Mesothelial cell of epicardium (in vitro differentiated cells): ENCODE data around the gene PABPC1L. TPM values are rescaled to one million over a fixed set of nuclear protein-coding genes. Genes with fewer than 3 reads are reported as not detected.
A peak's percentile ranks its signal among the peaks of the same experiment; 100 is the strongest.

Experiments
- DNase-seq, 2 experiments: peaks; one replicate each; pipeline ENCODE4 v3.0.0; 2021; ENCODE audit warnings: low spot score in 2 of 2; ENCODE audit not compliant: unreplicated experiment in 2 of 2
- H3K27ac Mint-ChIP-seq: 2 replicates; pipeline ENCODE4 v1.8.0; 2021; ENCODE audit warnings: mixed read lengths
- H3K27me3 Mint-ChIP-seq: 2 replicates; pipeline ENCODE4 v1.8.0; 2021; ENCODE audit warnings: low read depth, mixed read lengths
- H3K36me3 Mint-ChIP-seq: 2 replicates; pipeline ENCODE4 v1.8.0; 2021; ENCODE audit warnings: mixed read lengths
- H3K4me1 Mint-ChIP-seq: 2 replicates; pipeline ENCODE4 v1.8.0; 2021; ENCODE audit warnings: mixed read lengths
- H3K4me3 Mint-ChIP-seq: 2 replicates; pipeline ENCODE4 v1.8.0; 2021; ENCODE audit warnings: mild to moderate bottlenecking, moderate library complexity, mixed read lengths
- H3K9me3 Mint-ChIP-seq: 2 replicates; pipeline ENCODE4 v1.8.0; 2021; ENCODE audit warnings: mixed read lengths
- total RNA-seq: library from RNA; stranded (reverse); gene quantifications from 3 replicates; pipeline ENCODE4 v1.2.1, GENCODE V29; 2021
- TF ChIP-seq, protein P1 (sequence below): fragments of 200-600 bp; sonication (generic); IDR thresholded peaks from one replicate; pipeline ENCODE4 v1.5.0; 2021; ENCODE audit warnings: antibody characterized with exemption; ENCODE audit not compliant: unreplicated experiment

Gene PABPC1L
- total RNA-seq, 1 donor from 2014 or later, result 135 TPM

GRCh38 chr20:44886828-44887227 is 23.0 kb upstream of the PABPC1L start:
- no peaks in the 10 kb centered on the region for H3K9me3 Mint-ChIP-seq
- peak overlapping the region; percentile 90 for H3K27ac Mint-ChIP-seq
- H3K27me3 Mint-ChIP-seq, result no peaks in the 10 kb centered on the region
- H3K4me1 Mint-ChIP-seq, result peaks cover 44% of the 10 kb centered on the region
- H3K4me3 Mint-ChIP-seq, result peak overlapping the region; percentile 91
- H3K36me3 Mint-ChIP-seq, result no peaks in the 10 kb centered on the region
- no peak for DNase-seq
- TF ChIP-seq, protein P1, sequence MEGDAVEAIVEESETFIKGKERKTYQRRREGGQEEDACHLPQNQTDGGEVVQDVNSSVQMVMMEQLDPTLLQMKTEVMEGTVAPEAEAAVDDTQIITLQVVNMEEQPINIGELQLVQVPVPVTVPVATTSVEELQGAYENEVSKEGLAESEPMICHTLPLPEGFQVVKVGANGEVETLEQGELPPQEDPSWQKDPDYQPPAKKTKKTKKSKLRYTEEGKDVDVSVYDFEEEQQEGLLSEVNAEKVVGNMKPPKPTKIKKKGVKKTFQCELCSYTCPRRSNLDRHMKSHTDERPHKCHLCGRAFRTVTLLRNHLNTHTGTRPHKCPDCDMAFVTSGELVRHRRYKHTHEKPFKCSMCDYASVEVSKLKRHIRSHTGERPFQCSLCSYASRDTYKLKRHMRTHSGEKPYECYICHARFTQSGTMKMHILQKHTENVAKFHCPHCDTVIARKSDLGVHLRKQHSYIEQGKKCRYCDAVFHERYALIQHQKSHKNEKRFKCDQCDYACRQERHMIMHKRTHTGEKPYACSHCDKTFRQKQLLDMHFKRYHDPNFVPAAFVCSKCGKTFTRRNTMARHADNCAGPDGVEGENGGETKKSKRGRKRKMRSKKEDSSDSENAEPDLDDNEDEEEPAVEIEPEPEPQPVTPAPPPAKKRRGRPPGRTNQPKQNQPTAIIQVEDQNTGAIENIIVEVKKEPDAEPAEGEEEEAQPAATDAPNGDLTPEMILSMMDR, result no peak

DNA sequence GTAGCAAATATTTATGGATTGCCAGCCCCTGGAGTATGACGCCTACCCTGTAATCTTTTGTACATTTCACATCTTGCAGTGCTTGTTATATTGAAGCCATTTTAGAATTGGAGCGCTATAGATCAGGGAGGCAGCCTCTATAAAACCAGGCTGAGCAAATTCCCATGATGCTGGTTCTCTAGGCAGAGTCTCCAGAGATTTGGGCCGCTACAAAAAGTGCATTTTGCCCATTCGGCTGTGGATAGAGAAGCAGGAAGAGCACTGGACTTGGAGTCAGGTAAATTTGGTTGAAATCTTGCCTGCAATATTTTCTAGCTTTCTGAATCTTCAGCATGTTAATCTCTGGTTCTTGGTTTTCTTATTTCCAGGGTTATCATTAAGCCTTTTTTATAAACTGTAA is 22.4 kb upstream of the PABPC1L start:
- Mint-ChIP-seq H3K4me3 (peak overlapping the region; percentile 91), H3K27me3 (no peaks in the 10 kb centered on the region), H3K9me3 (no peaks in the 10 kb centered on the region), H3K36me3 (no peaks in the 10 kb centered on the region), H3K27ac (peak overlapping the region; percentile 90), H3K4me1 (peaks cover 46% of the 10 kb centered on the region)
- TF ChIP-seq, protein P1, result no peak
- DNase-seq, result no peak

DNA sequence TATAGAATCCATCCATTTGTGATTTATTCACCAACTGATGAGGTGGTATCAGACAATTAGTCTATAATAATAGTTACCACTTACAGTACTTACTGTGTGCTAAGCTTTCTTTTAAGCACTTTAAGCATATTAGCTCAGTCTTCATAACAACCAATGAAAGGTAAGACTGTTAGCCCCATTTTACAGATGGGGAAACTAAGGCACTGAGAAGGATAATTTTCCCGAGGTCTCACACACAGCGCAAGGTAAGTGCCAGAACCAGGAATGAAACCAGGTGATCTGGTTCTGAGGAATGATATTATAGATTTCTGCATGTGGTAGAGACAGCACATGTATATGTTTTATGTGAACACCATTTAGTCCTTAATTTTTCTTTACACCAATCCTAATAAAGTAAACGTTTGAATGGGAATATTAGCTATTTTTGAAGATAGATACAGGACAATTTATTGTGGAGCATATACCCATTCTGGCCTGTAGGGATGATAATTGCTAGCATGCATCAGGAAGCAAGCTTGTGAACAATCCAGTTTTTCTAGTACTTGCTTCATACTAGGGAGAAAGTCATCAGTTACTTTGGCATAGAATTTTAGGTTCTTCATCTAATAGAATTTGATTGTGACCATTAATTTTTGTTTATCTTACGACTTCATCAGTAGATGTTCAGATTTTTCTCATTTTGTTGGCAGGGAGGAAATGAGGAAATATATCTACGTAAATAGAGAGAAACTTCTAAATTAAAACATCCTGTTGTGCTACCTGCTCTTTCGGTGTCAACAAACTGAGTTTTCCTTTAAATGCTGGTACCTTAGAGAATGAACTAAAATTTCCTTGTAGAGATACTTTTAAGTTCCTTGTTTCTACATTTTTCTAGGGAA is 21.4 kb upstream of the PABPC1L start:
- no peaks in the 10 kb centered on the region for H3K36me3 Mint-ChIP-seq
- H3K27me3 Mint-ChIP-seq, result no peaks in the 10 kb centered on the region
- no peak for DNase-seq
- H3K4me1 Mint-ChIP-seq, result peaks cover 46% of the 10 kb centered on the region
- no peak overlapping the region for H3K4me3 Mint-ChIP-seq
- TF ChIP-seq, protein P1, result peak; percentile 45
- no peaks in the 10 kb centered on the region for H3K9me3 Mint-ChIP-seq
- H3K27ac Mint-ChIP-seq, result peak overlapping the region; percentile 70

DNA sequence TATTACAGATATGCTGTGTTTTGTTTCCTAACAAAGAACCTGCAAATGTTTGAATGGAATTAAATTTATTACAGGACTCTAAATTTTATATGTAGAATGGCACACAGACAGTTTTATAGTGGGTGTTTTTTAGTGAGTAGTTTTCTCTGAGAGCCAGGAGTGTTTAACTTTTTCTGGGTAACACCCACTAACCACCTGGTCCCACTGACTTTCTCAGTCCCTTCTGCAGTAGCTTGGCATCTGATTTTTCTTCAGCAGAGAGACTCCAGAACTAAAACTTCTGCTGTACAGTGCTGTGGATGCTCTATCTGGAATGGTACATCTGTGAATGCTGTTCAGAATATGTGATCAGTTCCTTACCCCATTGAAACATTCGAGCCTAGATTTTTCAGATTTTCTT is 18.0 kb upstream of the PABPC1L start:
- H3K27ac Mint-ChIP-seq, result no peak overlapping the region
- no peak overlapping the region for H3K4me3 Mint-ChIP-seq

DNA sequence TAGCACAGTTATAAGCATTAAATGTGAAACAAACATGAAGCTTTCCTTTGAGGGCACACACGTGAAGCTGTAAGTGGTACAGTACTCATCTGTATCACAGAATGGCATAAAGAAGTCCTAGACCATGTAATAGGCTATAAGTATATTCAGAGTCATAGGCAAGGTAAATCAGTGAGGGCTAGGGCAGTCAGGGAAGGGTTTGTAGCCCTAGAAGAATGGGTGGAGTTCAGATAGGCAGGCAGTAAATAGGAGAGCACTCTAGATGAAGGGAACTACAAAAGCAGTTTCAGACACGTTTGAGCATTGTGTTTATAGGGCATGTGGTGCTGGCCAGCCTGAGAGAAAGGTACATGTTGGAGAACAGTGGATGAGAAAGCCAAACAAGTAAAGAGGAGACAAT is 14.9 kb upstream of the PABPC1L start:
- peaks cover 2% of the 10 kb centered on the region for H3K4me1 Mint-ChIP-seq
- H3K4me3 Mint-ChIP-seq, result no peak overlapping the region
- H3K27me3 Mint-ChIP-seq, result no peaks in the 10 kb centered on the region
- no peaks in the 10 kb centered on the region for H3K9me3 Mint-ChIP-seq
- peaks cover 3% of the 10 kb centered on the region for H3K36me3 Mint-ChIP-seq
- H3K27ac Mint-ChIP-seq, result no peak overlapping the region
- DNase-seq, result no peak
- TF ChIP-seq, protein P1, result no peak

More for the DNA sequence above, 18.0 kb upstream of the PABPC1L start:
- Mint-ChIP-seq H3K9me3 (no peaks in the 10 kb centered on the region), H3K27me3 (no peaks in the 10 kb centered on the region), H3K4me1 (peaks cover 29% of the 10 kb centered on the region), H3K36me3 (no peaks in the 10 kb centered on the region)
- TF ChIP-seq, protein P1, result no peak
- no peak for DNase-seq
